GM23248 (cell line): ENCODE measurements around the gene ALMS1. TPM values are rescaled to one million over a fixed set of nuclear protein-coding genes. Genes with fewer than 3 reads are reported as not detected.
"Not testable (repeated sequence)": the region's sequence is repeated elsewhere in the genome, so short reads cannot be mapped to it uniquely, and the experiment has no call there.

Source experiments
- DNase-seq: peaks from one replicate; pipeline ENCODE4 v3.0.0-alpha.2; 2015
- H2AFZ ChIP-seq: fragments of 200-600 bp; sonication (generic); 2 replicates; pipeline ENCODE4 v1.6.1; 2016; ENCODE audit warnings: antibody characterized with exemption
- H3F3A ChIP-seq: fragments of 200-600 bp; sonication (generic); 2 replicates; pipeline ENCODE4 v1.6.1; 2016; ENCODE audit warnings: mild to moderate bottlenecking, antibody characterized with exemption, mixed run types; ENCODE audit not compliant: insufficient read depth
- H3K27ac ChIP-seq: fragments of 200-600 bp; sonication (generic); 2 replicates; pipeline ENCODE4 v1.5.1; 2016; ENCODE audit warnings: mild to moderate bottlenecking
- H3K27me3 ChIP-seq: fragments of 200-600 bp; sonication (generic); replicated peaks from 2 replicates; pipeline ENCODE4 v1.6.1; 2016; ENCODE audit warnings: mild to moderate bottlenecking; ENCODE audit not compliant: insufficient read depth
- H3K36me3 ChIP-seq: fragments of 200-600 bp; sonication (generic); 2 replicates; pipeline ENCODE4 v1.6.1; 2016; ENCODE audit warnings: low read depth, mild to moderate bottlenecking
- H3K4me1 ChIP-seq: fragments of 200-600 bp; sonication (generic); 2 replicates; pipeline ENCODE4 v1.6.1; 2016; ENCODE audit warnings: mild to moderate bottlenecking; ENCODE audit not compliant: insufficient read depth
- H3K4me2 ChIP-seq: fragments of 200-600 bp; sonication (generic); one replicate; pipeline ENCODE4 v1.6.1; 2016; ENCODE audit warnings: mild to moderate bottlenecking; ENCODE audit not compliant: unreplicated experiment
- H3K4me3 ChIP-seq: fragments of 200-600 bp; sonication (generic); 2 replicates; pipeline ENCODE4 v1.5.1; 2016; ENCODE audit warnings: mild to moderate bottlenecking
- H3K79me2 ChIP-seq: fragments of 200-600 bp; sonication (generic); 2 replicates; pipeline ENCODE4 v1.6.1; 2016; ENCODE audit warnings: mild to moderate bottlenecking; ENCODE audit not compliant: insufficient read depth
- H3K9ac ChIP-seq: fragments of 200-600 bp; sonication (generic); 2 replicates; pipeline ENCODE4 v1.6.1; 2016; ENCODE audit warnings: mild to moderate bottlenecking
- H3K9me2 ChIP-seq: fragments of 200-600 bp; sonication (generic); 2 replicates; pipeline ENCODE4 v1.6.1; 2016; ENCODE audit warnings: mixed run types, mild to moderate bottlenecking, moderate library complexity; ENCODE audit not compliant: insufficient read depth
- H3K9me3 ChIP-seq: fragments of 200-600 bp; sonication (generic); one replicate; pipeline ENCODE4 v1.6.1; 2017; ENCODE audit warnings: low read depth
- H4K20me1 ChIP-seq: fragments of 200-600 bp; sonication (generic); 2 replicates; pipeline ENCODE4 v1.6.0; 2016; ENCODE audit not compliant: insufficient read depth
- EZH2 ChIP-seq: fragments of 200-600 bp; sonication (generic); IDR thresholded peaks from 2 replicates; pipeline ENCODE4 v1.6.1; 2018; ENCODE audit warnings: antibody characterized with exemption, mild to moderate bottlenecking; ENCODE audit not compliant: insufficient read depth, poor library complexity, severe bottlenecking
- EZH2phosphoT487 ChIP-seq: fragments of 200-600 bp; sonication (generic); IDR thresholded peaks from 2 replicates; pipeline ENCODE4 v1.6.1; 2018; ENCODE audit warnings: antibody characterized with exemption, moderate library complexity, mild to moderate bottlenecking, low read depth; ENCODE audit not compliant: insufficient read depth
- WGBS, 2 experiments: methylation state at CpG; one replicate each; pipeline ENCODE4 v1.1.6; 2015 to 2017; ENCODE audit warnings: low lambda C conversion rate in 2 of 2, low coverage in 1 of 2; ENCODE audit errors: missing lambda C conversion rate in 2 of 2; 5-methylcytosine and 5-hydroxymethylcytosine counted together
- in situ Hi-C: fragments of 300-500 bp; cut with MboI; formaldehyde crosslinking; loops from 2 replicates; pipeline ENCODE4 v1.15.0; 2020
- polyA plus RNA-seq: library from polyadenylated mRNA; unstranded; fragments of >200 nt; fragmentation: Nextera tagmentation; extraction: Ambion mirVana; gene quantifications from 2 replicates; pipeline ENCODE4 v1.2.1, GENCODE V29; 2016
- total RNA-seq: library from RNA; depleted of rRNA; stranded (reverse); fragments of >200 nt; shearing (Covaris generic); gene quantifications from 2 replicates; pipeline ENCODE4 v1.2.3, GENCODE V29; 2014

Gene ALMS1
- total and polyA plus RNA-seq, 2 experiments from 2014 or later, result 3.1 to 9.8 TPM

DNA sequence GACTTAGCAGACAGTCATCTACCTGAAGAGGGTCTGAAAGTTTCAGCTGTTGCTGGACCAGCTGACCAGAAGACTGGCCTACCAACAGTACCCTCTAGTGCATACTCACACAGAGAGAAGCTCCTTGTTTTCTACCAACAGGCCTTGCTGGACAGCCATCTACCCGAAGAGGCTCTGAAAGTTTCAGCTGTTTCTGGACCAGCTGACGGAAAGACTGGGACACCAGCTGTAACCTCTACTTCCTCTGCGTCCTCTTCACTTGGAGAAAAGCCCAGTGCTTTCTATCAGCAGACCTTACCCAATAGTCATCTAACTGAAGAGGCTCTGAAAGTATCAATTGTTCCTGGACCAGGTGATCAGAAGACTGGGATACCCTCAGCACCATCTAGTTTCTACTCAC, 63.2 kb downstream of the ALMS1 start:
- Histone ChIP-seq H2AFZ (no peak overlapping the region), H3K9ac (no peak overlapping the region), H3K9me3 (no peaks in the 10 kb centered on the region), H3K9me2 (no peaks in the 10 kb centered on the region), H3K27ac (no peak overlapping the region), H3K79me2 (no peaks in the 10 kb centered on the region), H4K20me1 (no peaks in the 10 kb centered on the region), H3K4me3 (no peak overlapping the region), H3K36me3 (peaks cover 10% of the 10 kb centered on the region; the same call in 1 of the 2 replicates), H3K4me2 (no peak overlapping the region), H3K4me1 (no peaks in the 10 kb centered on the region), H3F3A (no peaks in the 10 kb centered on the region), H3K27me3 (no peaks in the 10 kb centered on the region)
- DNase-seq, result no peak
- TF ChIP-seq EZH2 (no peak), EZH2phosphoT487 (no peak)
- WGBS, 2 experiments, result 97 to 98% methylated on average over 3 of the region's 3 CpGs
- in situ Hi-C loops, result no loop called here

DNA sequence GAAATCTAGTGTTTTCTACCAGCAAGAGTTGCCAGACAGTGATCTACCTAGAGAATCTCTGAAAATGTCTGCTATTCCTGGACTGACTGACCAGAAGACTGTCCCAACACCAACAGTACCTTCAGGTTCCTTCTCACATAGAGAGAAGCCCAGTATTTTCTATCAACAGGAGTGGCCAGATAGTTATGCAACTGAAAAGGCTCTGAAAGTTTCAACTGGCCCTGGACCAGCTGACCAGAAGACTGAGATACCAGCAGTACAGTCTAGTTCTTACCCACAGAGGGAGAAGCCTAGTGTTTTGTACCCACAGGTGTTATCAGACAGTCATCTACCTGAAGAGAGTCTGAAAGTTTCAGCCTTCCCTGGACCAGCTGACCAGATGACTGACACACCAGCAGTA, 63.8 kb downstream of the ALMS1 start:
- Histone ChIP-seq H3K9me2 (no peaks in the 10 kb centered on the region), H4K20me1 (no peaks in the 10 kb centered on the region), H3K9me3 (no peaks in the 10 kb centered on the region), H3K79me2 (no peaks in the 10 kb centered on the region), H3F3A (no peaks in the 10 kb centered on the region), H3K9ac (no peak overlapping the region), H3K27me3 (no peaks in the 10 kb centered on the region), H3K27ac (no peak overlapping the region), H3K36me3 (peaks cover 10% of the 10 kb centered on the region; the same call in 1 of the 2 replicates), H3K4me3 (no peak overlapping the region), H2AFZ (no peak overlapping the region), H3K4me2 (no peak overlapping the region), H3K4me1 (no peaks in the 10 kb centered on the region)
- in situ Hi-C loops, result no loop called here
- TF ChIP-seq EZH2, result no peak
- TF ChIP-seq EZH2phosphoT487, result no peak
- DNase-seq, result no peak

DNA sequence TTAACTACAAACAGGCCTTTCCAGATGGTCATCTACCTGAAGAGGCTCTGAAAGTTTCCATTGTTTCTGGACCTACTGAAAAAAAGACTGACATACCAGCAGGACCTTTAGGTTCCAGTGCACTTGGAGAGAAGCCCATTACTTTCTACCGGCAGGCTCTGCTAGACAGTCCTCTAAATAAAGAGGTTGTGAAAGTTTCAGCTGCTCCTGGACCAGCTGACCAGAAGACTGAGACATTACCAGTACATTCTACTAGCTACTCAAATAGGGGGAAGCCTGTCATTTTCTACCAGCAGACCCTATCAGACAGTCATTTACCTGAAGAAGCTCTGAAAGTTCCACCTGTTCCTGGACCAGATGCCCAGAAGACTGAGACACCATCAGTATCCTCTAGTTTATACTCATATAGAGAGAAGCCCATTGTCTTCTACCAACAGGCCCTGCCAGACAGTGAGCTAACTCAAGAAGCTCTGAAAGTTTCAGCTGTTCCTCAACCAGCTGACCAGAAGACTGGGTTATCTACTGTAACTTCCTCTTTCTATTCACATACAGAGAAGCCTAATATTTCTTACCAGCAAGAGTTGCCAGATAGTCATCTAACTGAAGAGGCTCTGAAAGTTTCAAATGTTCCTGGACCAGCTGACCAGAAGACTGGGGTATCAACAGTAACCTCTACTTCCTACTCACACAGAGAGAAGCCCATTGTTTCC, 65.8 kb downstream of the ALMS1 start:
- no peak for TF ChIP-seq EZH2
- TF ChIP-seq EZH2phosphoT487, result no peak
- Histone ChIP-seq H4K20me1 (no peaks in the 10 kb centered on the region), H3K9ac (no peak overlapping the region), H3K4me2 (no peak overlapping the region), H3K36me3 (peaks cover 10% of the 10 kb centered on the region; the same call in 1 of the 2 replicates), H3F3A (no peaks in the 10 kb centered on the region), H3K9me3 (no peaks in the 10 kb centered on the region), H3K27ac (no peak overlapping the region), H3K79me2 (no peaks in the 10 kb centered on the region), H3K4me3 (no peak overlapping the region), H3K27me3 (no peaks in the 10 kb centered on the region), H3K4me1 (no peaks in the 10 kb centered on the region), H3K9me2 (no peaks in the 10 kb centered on the region), H2AFZ (no peak overlapping the region)
- in situ Hi-C loops, result no loop called here
- DNase-seq, result no peak
- WGBS, 2 experiments, result 96 to 100% methylated on average over 1 of the region's 1 CpG

DNA sequence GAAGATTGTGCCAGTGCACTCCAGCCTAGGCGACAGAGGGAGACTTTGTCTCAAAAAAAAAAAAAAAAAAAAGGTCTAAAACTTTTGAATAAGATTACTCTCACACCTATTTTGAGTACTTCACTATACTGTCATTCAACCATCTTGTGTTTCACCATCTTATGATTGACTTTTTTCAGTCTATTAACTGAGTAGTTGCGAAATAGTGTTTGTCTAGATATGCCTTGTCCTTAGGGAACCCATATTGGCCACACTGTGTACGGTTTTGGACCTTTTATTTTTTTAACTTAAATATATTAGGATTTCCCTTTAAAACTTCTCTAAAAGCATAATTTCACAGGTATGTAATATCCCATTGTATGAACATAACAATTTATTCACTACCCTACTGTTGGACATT, 72.3 kb downstream of the ALMS1 start:
- H3K4me2 ChIP-seq, result no peak overlapping the region
- H3K4me3 ChIP-seq, result no peak overlapping the region
- H3F3A ChIP-seq, result no peaks in the 10 kb centered on the region
- H4K20me1 ChIP-seq, result no peaks in the 10 kb centered on the region; the same call in 1 of the 2 replicates
- in situ Hi-C loops, result no loop called here
- DNase-seq, result no peak
- WGBS, 2 experiments, result 93 to 94% methylated on average over 3 of the region's 3 CpGs
- TF ChIP-seq EZH2 (no peak), EZH2phosphoT487 (no peak)
- no peaks in the 10 kb centered on the region for H3K4me1 ChIP-seq
- no peaks in the 10 kb centered on the region for H3K27me3 ChIP-seq
- no peaks in the 10 kb centered on the region for H3K9me2 ChIP-seq
- H3K27ac ChIP-seq, result no peak overlapping the region
- H3K79me2 ChIP-seq, result no peaks in the 10 kb centered on the region
- H3K9ac ChIP-seq, result no peak overlapping the region
- H3K9me3 ChIP-seq, result no peaks in the 10 kb centered on the region
- H2AFZ ChIP-seq, result no peak overlapping the region
- peaks cover 4% of the 10 kb centered on the region; the same call in 1 of the 2 replicates for H3K36me3 ChIP-seq

DNA sequence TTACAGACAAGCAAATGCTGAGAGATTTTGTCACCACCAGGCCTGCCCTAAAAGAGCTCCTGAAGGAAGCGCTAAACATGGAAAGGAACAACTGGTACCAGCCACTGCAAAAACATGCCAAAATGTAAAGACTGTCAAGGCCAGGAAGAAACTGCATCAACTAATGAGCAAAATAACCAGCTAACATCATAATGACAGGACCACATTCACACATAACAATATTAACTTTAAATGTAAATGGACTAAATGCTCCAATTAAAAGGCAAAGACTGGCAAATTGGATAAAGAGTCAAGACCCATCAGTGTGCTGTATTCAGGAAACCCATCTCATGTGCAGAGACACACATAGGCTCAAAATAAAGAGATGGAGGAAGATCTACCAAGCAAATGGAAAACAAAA, 76.8 kb downstream of the ALMS1 start:
- H3K4me1 ChIP-seq, H3K27me3 ChIP-seq, H3K9me3 ChIP-seq, H4K20me1 ChIP-seq, H2AFZ ChIP-seq, H3F3A ChIP-seq, H3K27ac ChIP-seq, H3K4me3 ChIP-seq, H3K9me2 ChIP-seq, DNase-seq, H3K79me2 ChIP-seq, H3K4me2 ChIP-seq, in situ Hi-C loops, H3K9ac ChIP-seq, H3K36me3 ChIP-seq: not testable (repeated sequence)
- WGBS, 2 experiments, result 100% methylated on average over 1 of the region's 1 CpG
